Activated CD4-positive, alpha-beta T cell treated with anti-CD3 and anti-CD28 coated beads for 36 hours (primary cell): Measurements from ENCODE around the gene COL23A1. TPM values are rescaled to one million over a fixed set of nuclear protein-coding genes. Genes with fewer than 3 reads are reported as not detected.
A peak's percentile ranks its signal among the peaks of the same experiment; 100 is the strongest.

Experiments
- ATAC-seq: fragments of 200-7000 bp; cut with Tn5 transposase; one replicate; pipeline ENCODE4 v1.10.0; 2021; ENCODE audit warnings: mild to moderate bottlenecking, moderate library complexity
- CTCF ChIA-PET: fragments of 350-600 bp; sonication (Branson Sonifier 250); formaldehyde crosslinking; loops from one replicate; lab custom pipeline; 2021; ENCODE audit warnings: antibody characterized with exemption; lab: Charles Lee
- POLR2A ChIA-PET: fragments of 350-600 bp; sonication (Branson Sonifier 250); formaldehyde crosslinking; loops from one replicate; lab custom pipeline; 2021; ENCODE audit warnings: antibody characterized with exemption, inconsistent platforms; lab: Charles Lee
- DNase-seq: peaks from one replicate; pipeline ENCODE4 v3.0.0-alpha.2; 2020
- H3K27ac Mint-ChIP-seq: one replicate; pipeline ENCODE4 v1.8.0; 2021; ENCODE audit warnings: mixed read lengths
- H3K27me3 Mint-ChIP-seq: one replicate; pipeline ENCODE4 v1.8.0; 2021; ENCODE audit warnings: mixed read lengths
- H3K36me3 Mint-ChIP-seq: one replicate; pipeline ENCODE4 v1.8.0; 2021; ENCODE audit warnings: low read depth, mixed read lengths
- H3K4me1 Mint-ChIP-seq: one replicate; pipeline ENCODE4 v1.8.0; 2021; ENCODE audit warnings: mixed read lengths
- H3K4me3 Mint-ChIP-seq: one replicate; pipeline ENCODE4 v1.8.0; 2021; ENCODE audit warnings: mild to moderate bottlenecking, moderate library complexity, mixed read lengths
- H3K9me3 Mint-ChIP-seq: one replicate; pipeline ENCODE4 v1.8.0; 2021; ENCODE audit warnings: low read depth, mixed read lengths
- intact Hi-C, 2 experiments: fragments of 100-400 bp; cut with DNase I in 1 of 2; cut with micrococcal nuclease in 1 of 2; formaldehyde crosslinking; loops; one replicate each; pipeline versions ENCODE4 v1.14.2 to v1.15.1; 2022 to 2024; cut with DNase I, micrococcal nuclease
- total RNA-seq, 2 experiments: library from RNA; stranded (reverse); gene quantifications; one replicate each; pipeline ENCODE4 v1.2.3, GENCODE V29; 2021

COL23A1 gene
- total RNA-seq, 2 experiments from 2014 or later: not detected

GRCh38 chr5:178288401-178289368, 301.5 kb downstream of the COL23A1 start:
- DNase-seq (no peak), ATAC-seq (no peak)
- H3K9me3 Mint-ChIP-seq: peaks cover 5% of the 10 kb centered on the region
- POLR2A ChIA-PET: interaction anchor here (0.6 kb wide), 1 partner anchor 38 kb away, joined by 3 read pairs; no protein-coding TSS in a partner anchor
- H3K36me3 Mint-ChIP-seq: no peaks in the 10 kb centered on the region
- H3K4me1 Mint-ChIP-seq: no peaks in the 10 kb centered on the region
- intact Hi-C loops: no loop called here
- H3K27ac Mint-ChIP-seq: no peak overlapping the region
- CTCF ChIA-PET: interaction anchor here (0.7 kb wide), 1 partner anchor 8 kb away, joined by 3 read pairs; no protein-coding TSS in a partner anchor
- H3K27me3 Mint-ChIP-seq: no peaks in the 10 kb centered on the region
- H3K4me3 Mint-ChIP-seq: no peak overlapping the region

GRCh38 chr5:178287791-178288105, 302.4 kb downstream of the COL23A1 start:
- CTCF ChIA-PET: interaction anchor here (0.5 kb wide), 1 partner anchor 117 kb away, joined by 4 read pairs; no protein-coding TSS in a partner anchor
- intact Hi-C loops: no loop called here

DNA sequence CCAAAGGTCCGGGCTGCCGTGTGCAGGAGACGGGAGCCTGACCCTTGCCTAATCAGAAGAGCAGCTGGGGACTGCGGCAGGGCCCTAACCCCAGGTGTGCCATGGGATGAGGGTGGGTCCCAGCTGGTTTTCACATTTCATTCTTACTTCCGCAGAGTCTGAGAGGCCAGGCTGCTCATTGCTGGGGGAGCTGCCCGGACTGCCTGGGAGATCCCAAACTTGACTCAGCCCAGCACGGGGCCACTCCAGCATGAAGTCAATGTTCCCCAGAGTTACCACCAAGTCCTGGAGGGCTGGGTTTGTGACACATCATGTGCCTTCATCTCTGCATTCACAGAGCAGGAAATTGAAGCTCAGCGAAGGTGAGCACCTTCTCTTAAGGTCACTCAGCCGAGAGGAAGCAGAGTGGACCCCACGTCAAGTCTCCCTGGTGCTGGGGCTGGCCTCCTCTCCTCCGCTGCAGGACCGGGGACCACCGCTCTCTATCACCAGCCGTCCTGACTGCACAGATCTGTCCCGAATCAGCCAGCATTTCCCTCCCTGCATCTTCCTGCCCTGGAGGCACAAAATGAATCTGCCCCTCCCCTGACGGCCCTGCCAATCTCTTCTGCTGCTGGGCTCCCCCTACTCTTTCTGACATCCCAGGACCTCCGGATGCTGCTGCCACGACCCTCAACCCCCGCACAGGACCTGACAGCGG, 303.0 kb downstream of the COL23A1 start:
- POLR2A ChIA-PET: no interaction called here
- CTCF ChIA-PET: interaction anchor here (0.5 kb wide), 1 partner anchor 117 kb away, joined by 4 read pairs; no protein-coding TSS in a partner anchor
- intact Hi-C loops: no loop called here

More at GRCh38 chr5:178287791-178288105, 302.4 kb downstream of the COL23A1 start:
- POLR2A ChIA-PET: no interaction called here
- H3K36me3 Mint-ChIP-seq: no peaks in the 10 kb centered on the region
- no peak overlapping the region for H3K4me3 Mint-ChIP-seq
- DNase-seq: no peak
- ATAC-seq: no peak
- peaks cover 10% of the 10 kb centered on the region for H3K9me3 Mint-ChIP-seq
- H3K27me3 Mint-ChIP-seq: no peaks in the 10 kb centered on the region
- no peak overlapping the region for H3K27ac Mint-ChIP-seq
- H3K4me1 Mint-ChIP-seq: no peaks in the 10 kb centered on the region

DNA sequence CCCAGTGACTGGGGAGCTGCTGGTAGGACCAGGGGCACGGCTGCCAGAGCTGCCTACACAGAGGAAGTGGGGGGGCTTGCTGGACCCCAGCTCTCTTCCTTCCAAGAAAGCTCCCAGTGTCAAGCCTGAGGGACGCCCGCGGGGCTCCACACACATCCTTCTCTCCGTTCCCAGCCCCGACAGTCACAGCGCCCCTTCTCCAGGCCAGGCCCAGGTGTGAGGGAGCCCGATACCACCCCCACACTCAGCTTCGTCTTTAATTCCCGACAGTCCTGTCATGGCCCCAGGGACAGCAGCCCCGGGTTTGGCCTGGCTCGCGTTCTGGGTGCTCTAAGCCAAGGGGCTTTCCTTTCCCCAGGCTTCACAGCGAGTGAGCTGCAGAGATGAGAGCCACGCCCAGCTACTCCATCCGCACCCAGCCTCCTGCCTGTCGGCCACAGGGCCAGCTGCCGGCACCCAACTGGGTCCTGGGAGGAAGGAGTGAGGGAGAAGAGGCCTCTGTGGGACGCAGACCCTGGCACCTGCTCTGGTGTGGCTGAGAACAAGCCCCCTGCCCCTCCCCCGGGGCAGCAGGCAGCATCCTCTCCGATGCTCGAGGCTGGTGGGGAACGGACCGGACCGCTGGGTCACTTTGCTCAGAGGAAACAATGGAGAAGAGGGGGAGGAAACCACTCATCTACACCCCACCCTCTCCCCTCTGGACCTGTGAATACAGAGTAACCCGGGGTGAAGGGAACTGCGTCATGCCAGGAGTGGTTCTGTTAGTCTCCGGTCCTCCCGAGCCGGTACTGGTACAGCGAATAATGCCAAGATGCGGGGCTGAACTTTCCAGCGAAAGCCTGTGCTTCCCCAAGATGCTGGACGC, 303.7 kb downstream of the COL23A1 start:
- CTCF ChIA-PET: interaction anchor here (0.6 to 1.1 kb wide), 2 partner anchors 13 to 304 kb away, joined by 3 read pairs; partner anchors contain the start of gene COL23A1
- no peaks in the 10 kb centered on the region for H3K36me3 Mint-ChIP-seq
- H3K27ac Mint-ChIP-seq: no peak overlapping the region
- no peak for DNase-seq
- no peak for ATAC-seq
- POLR2A ChIA-PET: no interaction called here
- H3K4me1 Mint-ChIP-seq: no peaks in the 10 kb centered on the region
- peaks cover 10% of the 10 kb centered on the region for H3K9me3 Mint-ChIP-seq
- no peaks in the 10 kb centered on the region for H3K27me3 Mint-ChIP-seq
- H3K4me3 Mint-ChIP-seq: no peak overlapping the region
- intact Hi-C loops: no loop called here

More for the DNA sequence above, 303.0 kb downstream of the COL23A1 start:
- Mint-ChIP-seq H3K4me3 (no peak overlapping the region), H3K36me3 (no peaks in the 10 kb centered on the region), H3K27me3 (no peaks in the 10 kb centered on the region), H3K4me1 (no peaks in the 10 kb centered on the region), H3K27ac (no peak overlapping the region), H3K9me3 (peaks cover 10% of the 10 kb centered on the region)
- DNase-seq (no peak), ATAC-seq (no peak)

DNA sequence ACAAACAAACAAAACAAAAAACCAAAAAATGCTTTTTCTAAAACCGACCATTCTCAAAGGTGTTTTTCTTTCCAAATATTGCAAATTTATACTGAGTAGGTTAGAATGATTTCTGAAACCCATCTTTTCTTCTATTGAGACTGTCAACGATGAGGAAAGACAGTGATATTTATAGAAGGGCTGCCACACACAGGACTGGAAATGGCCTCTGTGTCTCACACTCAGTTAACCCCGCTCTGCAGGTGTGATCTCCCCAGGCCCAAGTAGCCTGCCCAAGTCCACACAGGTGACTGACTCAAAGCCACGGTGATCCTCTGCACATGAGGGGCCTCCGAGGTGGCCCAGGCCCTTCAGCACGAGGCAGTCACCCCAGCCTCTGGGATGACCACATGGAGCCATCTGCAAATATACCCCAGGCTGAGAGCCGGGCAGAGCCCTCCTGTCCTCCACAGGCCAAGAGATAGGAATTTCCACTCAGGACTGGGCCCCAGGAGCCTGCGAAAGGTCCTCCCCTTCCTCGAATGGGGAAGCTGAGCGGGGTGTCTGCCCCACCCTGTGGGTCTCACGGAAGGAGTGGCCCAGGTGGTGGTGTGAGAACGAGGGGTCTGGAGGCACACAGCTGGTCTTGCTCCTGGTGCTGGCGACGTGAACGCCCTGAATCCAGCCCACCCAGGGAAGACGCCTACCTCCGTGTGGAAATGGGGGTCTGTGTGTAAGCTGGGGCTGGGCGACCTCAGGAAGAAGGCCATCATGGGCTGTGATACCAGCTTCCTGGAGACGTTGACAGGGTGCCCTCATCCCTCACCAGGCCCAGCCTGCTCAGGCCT, 304.6 kb downstream of the COL23A1 start:
- no peak overlapping the region for H3K4me3 Mint-ChIP-seq
- intact Hi-C loops: no loop called here
- DNase-seq (no peak), ATAC-seq (no peak)
- H3K36me3 Mint-ChIP-seq: no peaks in the 10 kb centered on the region
- no peak overlapping the region for H3K27ac Mint-ChIP-seq
- no peaks in the 10 kb centered on the region for H3K27me3 Mint-ChIP-seq
- H3K4me1 Mint-ChIP-seq: no peaks in the 10 kb centered on the region
- ChIA-PET POLR2A (no interaction called here), CTCF (interaction anchor here (0.6 to 1.1 kb wide), 3 partner anchors 13 to 702 kb away, joined by 3 to 4 read pairs (median 3); partner anchors contain the start of gene COL23A1)
- H3K9me3 Mint-ChIP-seq: peaks cover 10% of the 10 kb centered on the region

DNA sequence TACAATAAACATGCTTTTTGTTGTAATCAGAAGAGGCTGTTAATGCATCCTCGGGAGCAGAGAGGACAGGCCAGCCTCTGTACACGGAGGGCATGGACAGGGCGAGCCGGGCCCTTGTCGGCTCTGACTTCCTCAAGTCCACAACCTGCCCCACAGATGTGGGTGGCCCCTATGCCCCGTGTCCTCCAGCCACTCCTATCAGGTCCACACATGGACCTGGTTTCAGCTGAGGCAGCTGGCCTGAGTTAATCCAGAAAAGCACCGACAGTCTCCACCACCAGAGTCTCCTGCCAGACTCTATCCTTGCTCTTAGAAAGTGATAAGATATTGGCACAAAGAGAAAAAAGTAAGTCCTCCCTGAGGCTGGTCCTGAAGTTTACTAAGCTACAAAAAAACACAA, 305.2 kb downstream of the COL23A1 start:
- ChIA-PET CTCF (interaction anchor here (0.6 to 2.0 kb wide), 7 partner anchors 12 to 703 kb away, joined by 3 to 8 read pairs (median 4); partner anchors contain the start of gene COL23A1), POLR2A (no interaction called here)
- no peaks in the 10 kb centered on the region for H3K4me1 Mint-ChIP-seq
- ATAC-seq (no peak), DNase-seq (no peak)
- no peak overlapping the region for H3K4me3 Mint-ChIP-seq
- no peak overlapping the region for H3K27ac Mint-ChIP-seq
- H3K9me3 Mint-ChIP-seq: peaks cover 10% of the 10 kb centered on the region
- H3K36me3 Mint-ChIP-seq: no peaks in the 10 kb centered on the region
- intact Hi-C loops: loop anchor here (5.0 kb wide), 2 partner anchors 302 to 1207 kb away; no protein-coding TSS in a partner anchor
- H3K27me3 Mint-ChIP-seq: peaks cover 3% of the 10 kb centered on the region

GRCh38 chr5:178284093-178284675, 306.0 kb downstream of the COL23A1 start:
- Mint-ChIP-seq H3K4me3 (no peak overlapping the region), H3K27ac (no peak overlapping the region), H3K4me1 (peaks cover 3% of the 10 kb centered on the region), H3K27me3 (peaks cover 6% of the 10 kb centered on the region), H3K36me3 (no peaks in the 10 kb centered on the region), H3K9me3 (peaks cover 10% of the 10 kb centered on the region)
- intact Hi-C loops: loop anchor here (5.0 kb wide), 2 partner anchors 303 to 1208 kb away; no protein-coding TSS in a partner anchor
- ATAC-seq (no peak), DNase-seq (peak; percentile 25)
- ChIA-PET CTCF (interaction anchor here (0.5 to 2.0 kb wide), 15 partner anchors 11 to 1420 kb away, joined by 3 to 8 read pairs (median 3); no protein-coding TSS in a partner anchor), POLR2A (no interaction called here)

DNA sequence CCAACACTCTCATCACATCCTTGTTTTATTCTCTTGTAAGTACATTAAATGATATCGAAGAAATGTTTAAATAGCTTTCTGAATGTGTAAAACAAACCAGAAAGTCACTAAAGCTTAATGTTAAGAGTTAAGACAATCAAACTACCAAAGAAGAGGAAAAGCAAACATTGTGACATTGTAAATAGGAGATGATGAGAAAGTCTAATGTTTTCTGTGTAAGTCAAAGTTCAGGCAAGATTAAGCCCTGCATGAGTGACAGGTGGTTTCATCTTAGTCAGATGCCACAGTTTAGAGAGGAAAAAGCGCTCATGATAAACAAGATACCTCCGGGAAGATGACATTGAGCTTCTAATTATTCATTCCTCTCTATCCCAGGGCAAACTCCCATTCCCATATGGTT, 306.7 kb downstream of the COL23A1 start:
- H3K4me1 Mint-ChIP-seq: peaks cover 3% of the 10 kb centered on the region
- intact Hi-C loops: loop anchor here (5.0 kb wide), 2 partner anchors 304 to 1209 kb away; no protein-coding TSS in a partner anchor

DNA sequence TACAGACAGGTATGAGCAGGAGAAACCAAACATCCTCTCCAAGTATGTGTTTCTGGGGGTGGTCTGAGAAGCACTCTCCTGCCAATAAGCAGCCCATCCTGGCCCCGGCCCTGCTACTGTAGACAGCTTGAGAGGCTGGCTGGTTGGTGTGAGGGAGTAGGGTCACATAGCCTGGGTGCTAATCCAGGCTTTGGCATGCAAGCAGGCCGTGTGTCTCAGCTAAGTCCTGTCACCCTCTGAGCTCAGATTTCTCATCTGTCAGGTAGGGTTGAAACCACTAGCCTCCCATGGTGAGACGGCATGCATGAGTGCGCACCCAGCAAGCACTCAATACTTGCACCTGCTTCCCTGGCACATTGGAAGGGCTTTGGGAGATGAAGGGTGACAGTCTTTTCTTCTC, 307.8 kb downstream of the COL23A1 start:
- CTCF ChIA-PET: interaction anchor here (0.6 to 1.5 kb wide), 3 partner anchors 13 to 179 kb away, joined by 3 to 4 read pairs (median 4); no protein-coding TSS in a partner anchor
- DNase-seq (no peak), ATAC-seq (no peak)
- POLR2A ChIA-PET: interaction anchor here (0.5 kb wide), 1 partner anchor 17 kb away, joined by 3 read pairs; no protein-coding TSS in a partner anchor
- Mint-ChIP-seq H3K4me3 (no peak overlapping the region), H3K4me1 (peaks cover 3% of the 10 kb centered on the region), H3K27ac (no peak overlapping the region), H3K36me3 (no peaks in the 10 kb centered on the region), H3K27me3 (peaks cover 8% of the 10 kb centered on the region), H3K9me3 (peaks cover 10% of the 10 kb centered on the region)
- intact Hi-C loops: loop anchor here (5.0 kb wide), 2 partner anchors 305 to 1210 kb away; no protein-coding TSS in a partner anchor

More for the DNA sequence above, 306.7 kb downstream of the COL23A1 start:
- DNase-seq (no peak), ATAC-seq (no peak)
- H3K27me3 Mint-ChIP-seq: peaks cover 6% of the 10 kb centered on the region
- ChIA-PET POLR2A (no interaction called here), CTCF (interaction anchor here (0.6 to 2.0 kb wide), 10 partner anchors 11 to 345 kb away, joined by 3 to 8 read pairs (median 4); no protein-coding TSS in a partner anchor)
- no peak overlapping the region for H3K4me3 Mint-ChIP-seq
- no peaks in the 10 kb centered on the region for H3K36me3 Mint-ChIP-seq
- H3K9me3 Mint-ChIP-seq: peaks cover 10% of the 10 kb centered on the region
- H3K27ac Mint-ChIP-seq: no peak overlapping the region
